T-helper 1 cell treated with Interleukin-12 subunit alpha and Interleukin-12 subunit beta and Interleukin-4 antibody, amounts not matched to agents 30 μg/mL and 1 μg/mL, for 36 hours (primary cell): ENCODE results near the gene PADI1.

Experiments used
- H3K27ac Mint-ChIP-seq: one replicate; pipeline ENCODE4 v1.8.0; 2021; ENCODE audit warnings: mild to moderate bottlenecking, mixed read lengths
- H3K27me3 Mint-ChIP-seq: one replicate; pipeline ENCODE4 v1.8.0; 2021; ENCODE audit warnings: low read depth, mixed read lengths
- H3K36me3 Mint-ChIP-seq: one replicate; pipeline ENCODE4 v1.8.0; 2021; ENCODE audit warnings: low read depth, mixed read lengths
- H3K4me1 Mint-ChIP-seq: one replicate; pipeline ENCODE4 v1.8.0; 2021; ENCODE audit warnings: low read depth, mixed read lengths
- H3K4me3 Mint-ChIP-seq: one replicate; pipeline ENCODE4 v1.8.0; 2021; ENCODE audit warnings: mild to moderate bottlenecking, moderate library complexity, mixed read lengths
- H3K9me3 Mint-ChIP-seq: one replicate; pipeline ENCODE4 v1.8.0; 2021; ENCODE audit warnings: mixed read lengths

The PADI1 gene

GRCh38 chr1:17168091-17168876 is 36.6 kb upstream of the PADI1 start:
- Mint-ChIP-seq H3K27me3 (peaks cover 4% of the 10 kb centered on the region), H3K9me3 (no peaks in the 10 kb centered on the region), H3K4me1 (no peaks in the 10 kb centered on the region), H3K4me3 (no peak overlapping the region), H3K27ac (no peak overlapping the region), H3K36me3 (no peaks in the 10 kb centered on the region)

- H3K4me3 Mint-ChIP-seq, result no peak overlapping the region
- no peaks in the 10 kb centered on the region for H3K36me3 Mint-ChIP-seq
- H3K27me3 Mint-ChIP-seq, result peaks cover 6% of the 10 kb centered on the region
- H3K27ac Mint-ChIP-seq, result no peak overlapping the region
- no peaks in the 10 kb centered on the region for H3K4me1 Mint-ChIP-seq
- H3K9me3 Mint-ChIP-seq, result peaks cover 6% of the 10 kb centered on the region
These were observed 34.4 kb upstream of the PADI1 start for GRCh38 chr1:17170571-17170970.

- Mint-ChIP-seq H3K27me3 (peaks cover 21% of the 10 kb centered on the region), H3K9me3 (peaks cover 10% of the 10 kb centered on the region), H3K4me3 (no peak overlapping the region), H3K4me1 (no peaks in the 10 kb centered on the region), H3K27ac (no peak overlapping the region), H3K36me3 (no peaks in the 10 kb centered on the region)
These were observed 31.7 kb upstream of the PADI1 start for GRCh38 chr1:17173217-17173616.

- Mint-ChIP-seq H3K27me3 (peaks cover 46% of the 10 kb centered on the region), H3K36me3 (no peaks in the 10 kb centered on the region), H3K27ac (no peak overlapping the region), H3K4me1 (peaks cover 4% of the 10 kb centered on the region), H3K9me3 (peaks cover 10% of the 10 kb centered on the region), H3K4me3 (no peak overlapping the region)
These were observed 28.4 kb upstream of the PADI1 start for GRCh38 chr1:17176306-17177061.

- Mint-ChIP-seq H3K36me3 (no peaks in the 10 kb centered on the region), H3K9me3 (peaks cover 10% of the 10 kb centered on the region), H3K27ac (no peak overlapping the region), H3K4me1 (peaks cover 11% of the 10 kb centered on the region), H3K4me3 (no peak overlapping the region), H3K27me3 (peaks cover 46% of the 10 kb centered on the region)
These were observed 27.3 kb upstream of the PADI1 start for GRCh38 chr1:17177651-17178050.

- H3K4me3 Mint-ChIP-seq, result no peak overlapping the region
- H3K4me1 Mint-ChIP-seq, result peaks cover 13% of the 10 kb centered on the region
- peaks cover 2% of the 10 kb centered on the region for H3K9me3 Mint-ChIP-seq
- no peak overlapping the region for H3K27ac Mint-ChIP-seq
- H3K36me3 Mint-ChIP-seq, result no peaks in the 10 kb centered on the region
- peaks cover 38% of the 10 kb centered on the region for H3K27me3 Mint-ChIP-seq
These were observed 23.0 kb upstream of the PADI1 start for GRCh38 chr1:17181781-17182464.

- H3K9me3 Mint-ChIP-seq, result peaks cover 6% of the 10 kb centered on the region
- no peak overlapping the region for H3K4me3 Mint-ChIP-seq
- H3K27me3 Mint-ChIP-seq, result peaks cover 21% of the 10 kb centered on the region
- H3K36me3 Mint-ChIP-seq, result no peaks in the 10 kb centered on the region
- H3K27ac Mint-ChIP-seq, result no peak overlapping the region
- H3K4me1 Mint-ChIP-seq, result peaks cover 13% of the 10 kb centered on the region
These were observed 21.4 kb upstream of the PADI1 start for GRCh38 chr1:17183388-17184160.

GRCh38 chr1:17184161-17184665 is 20.7 kb upstream of the PADI1 start:
- Mint-ChIP-seq H3K27me3 (peaks cover 15% of the 10 kb centered on the region), H3K27ac (no peak overlapping the region), H3K4me3 (no peak overlapping the region), H3K36me3 (no peaks in the 10 kb centered on the region), H3K4me1 (peaks cover 13% of the 10 kb centered on the region), H3K9me3 (peaks cover 13% of the 10 kb centered on the region)

GRCh38 chr1:17184822-17185484 is 20.0 kb upstream of the PADI1 start:
- H3K9me3 Mint-ChIP-seq, result peaks cover 13% of the 10 kb centered on the region
- H3K4me3 Mint-ChIP-seq, result no peak overlapping the region
- H3K27me3 Mint-ChIP-seq, result peaks cover 10% of the 10 kb centered on the region
- H3K27ac Mint-ChIP-seq, result no peak overlapping the region
- peaks cover 13% of the 10 kb centered on the region for H3K4me1 Mint-ChIP-seq
- no peaks in the 10 kb centered on the region for H3K36me3 Mint-ChIP-seq

- peaks cover 5% of the 10 kb centered on the region for H3K27me3 Mint-ChIP-seq
- H3K4me1 Mint-ChIP-seq, result peaks cover 13% of the 10 kb centered on the region
- no peaks in the 10 kb centered on the region for H3K36me3 Mint-ChIP-seq
- peaks cover 13% of the 10 kb centered on the region for H3K9me3 Mint-ChIP-seq
- H3K4me3 Mint-ChIP-seq, result no peak overlapping the region
- H3K27ac Mint-ChIP-seq, result no peak overlapping the region
These were observed 19.5 kb upstream of the PADI1 start for GRCh38 chr1:17185485-17185860.

GRCh38 chr1:17186216-17186909 is 18.6 kb upstream of the PADI1 start:
- Mint-ChIP-seq H3K36me3 (no peaks in the 10 kb centered on the region), H3K4me1 (peaks cover 10% of the 10 kb centered on the region), H3K27ac (no peak overlapping the region), H3K4me3 (no peak overlapping the region), H3K27me3 (no peaks in the 10 kb centered on the region), H3K9me3 (peaks cover 13% of the 10 kb centered on the region)

- Mint-ChIP-seq H3K9me3 (peaks cover 13% of the 10 kb centered on the region), H3K4me1 (peaks cover 3% of the 10 kb centered on the region), H3K27me3 (no peaks in the 10 kb centered on the region), H3K4me3 (no peak overlapping the region), H3K36me3 (no peaks in the 10 kb centered on the region), H3K27ac (no peak overlapping the region)
These were observed 17.9 kb upstream of the PADI1 start for GRCh38 chr1:17187051-17187450.

GRCh38 chr1:17188217-17188616 is 16.7 kb upstream of the PADI1 start:
- Mint-ChIP-seq H3K27ac (no peak overlapping the region), H3K4me1 (peaks cover 2% of the 10 kb centered on the region), H3K27me3 (no peaks in the 10 kb centered on the region), H3K9me3 (peaks cover 13% of the 10 kb centered on the region), H3K36me3 (no peaks in the 10 kb centered on the region), H3K4me3 (no peak overlapping the region)
